ENCODE data around the gene PTPRT.
A peak's percentile ranks its signal among the peaks of the same experiment; 100 is the strongest.
"Not testable (repeated sequence)": the region's sequence is repeated elsewhere in the genome, so short reads cannot be mapped to it uniquely, and the experiment has no call there.

Gene PTPRT

DNA sequence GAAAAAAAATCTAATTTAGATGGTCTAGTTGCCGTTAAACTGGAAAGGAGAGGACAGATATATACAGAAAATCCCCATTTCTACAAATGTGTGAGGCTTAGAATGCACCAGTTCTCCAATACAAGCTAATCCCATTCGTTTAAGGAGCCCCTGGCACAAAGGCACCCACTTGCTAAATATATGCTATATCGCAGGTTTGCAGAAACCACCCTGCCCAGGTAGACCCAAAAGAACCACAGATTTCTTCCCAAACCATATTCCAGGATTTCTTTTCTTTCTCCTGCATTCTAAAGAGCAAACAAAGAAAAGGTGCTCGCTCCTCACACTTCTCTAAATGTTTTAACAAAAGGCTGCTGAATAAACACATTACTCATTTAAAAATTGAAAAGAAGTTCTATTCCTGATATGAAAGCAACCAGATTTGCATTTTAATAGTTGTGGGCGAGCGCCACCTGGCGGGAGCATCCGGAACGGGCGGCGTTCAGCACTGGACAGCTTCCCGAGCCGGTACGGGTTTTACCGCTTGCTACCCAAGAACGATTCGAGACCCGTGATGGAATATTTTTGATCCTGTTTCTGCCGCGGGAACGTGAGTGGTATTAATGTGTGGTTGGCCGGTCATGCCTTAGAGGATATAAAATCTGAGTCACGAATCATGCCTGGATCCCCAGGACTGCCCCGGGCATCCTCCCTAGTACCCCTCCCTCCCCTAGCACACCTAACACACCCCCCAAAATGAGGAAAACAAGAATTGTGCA, 2.1 kb downstream of the PTPRT start:
- DNase-seq (ENCODE audit: low read depth in 1 of 2, low spot score in 1 of 2), result peak in 1 of 2 donors; percentile 30

DNA sequence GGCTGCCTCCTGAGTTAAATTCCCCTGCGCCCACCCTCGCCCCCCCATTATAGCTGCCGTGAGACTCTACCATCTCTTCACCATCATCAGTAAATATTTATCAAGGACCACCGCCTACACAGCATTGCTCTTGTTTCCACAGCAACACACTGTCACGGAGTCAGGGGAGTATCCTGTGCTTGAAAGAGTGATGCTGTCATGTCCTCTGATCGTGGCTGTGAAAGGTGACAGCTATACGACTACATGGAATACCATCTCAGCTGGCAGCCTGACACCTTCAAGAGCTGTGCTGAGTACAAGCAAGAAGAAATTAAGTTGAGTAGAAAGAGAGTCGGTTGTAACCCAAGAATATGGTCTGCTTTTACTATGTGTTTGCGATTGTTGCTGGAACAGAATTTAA, 3.4 kb downstream of the PTPRT start:
- DNase-seq (ENCODE audit: low read depth in 1 of 2, low spot score in 1 of 2), result no peak

DNA sequence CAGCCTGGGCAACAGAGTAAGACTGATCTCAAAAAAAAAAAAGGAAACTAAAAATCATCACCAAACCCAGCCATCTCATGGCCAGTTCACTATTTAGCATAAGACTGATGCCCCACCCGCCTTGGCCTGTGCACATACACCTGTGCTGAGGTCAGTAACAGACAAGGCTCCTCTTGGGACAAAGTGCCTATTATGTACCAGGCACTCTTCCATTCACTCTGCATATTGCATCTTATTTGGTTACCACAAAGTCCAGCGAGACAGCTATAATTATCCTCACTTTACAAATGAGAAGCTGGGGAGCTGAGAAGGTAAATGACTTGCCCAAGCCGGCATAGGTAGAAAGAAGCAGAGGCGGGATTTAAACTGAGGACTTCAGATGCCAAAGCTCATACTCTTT, 3.8 kb downstream of the PTPRT start:
- DNase-seq (ENCODE audit: low read depth in 1 of 2, low spot score in 1 of 2), result no peak

DNA sequence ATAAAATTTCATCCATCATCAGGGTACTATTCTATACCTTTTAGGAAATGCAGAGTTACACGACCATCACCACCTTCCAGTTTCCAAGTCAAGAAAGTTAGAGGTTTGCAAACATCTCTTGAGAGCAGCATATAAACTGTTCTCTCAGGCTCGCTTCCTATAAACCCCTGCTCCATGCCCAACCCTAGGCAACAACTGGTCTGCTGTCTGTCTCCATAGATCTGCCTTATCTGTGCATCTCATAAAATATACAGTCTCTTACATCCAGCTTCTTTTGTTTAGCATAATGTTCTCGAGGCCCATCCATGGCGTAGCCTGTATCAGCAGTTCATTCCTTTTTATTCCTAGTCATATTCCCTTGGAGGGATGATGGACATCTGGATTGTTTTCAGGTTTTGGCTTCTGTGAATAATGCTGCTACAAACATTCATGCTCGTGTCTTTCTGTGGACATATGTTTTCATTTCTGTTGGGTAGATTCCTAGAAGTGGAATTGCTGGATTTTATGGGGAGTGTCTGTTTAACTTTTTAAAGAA, 6.1 kb downstream of the PTPRT start:
- DNase-seq (ENCODE audit: low read depth in 1 of 2, low spot score in 1 of 2), result no peak

DNA sequence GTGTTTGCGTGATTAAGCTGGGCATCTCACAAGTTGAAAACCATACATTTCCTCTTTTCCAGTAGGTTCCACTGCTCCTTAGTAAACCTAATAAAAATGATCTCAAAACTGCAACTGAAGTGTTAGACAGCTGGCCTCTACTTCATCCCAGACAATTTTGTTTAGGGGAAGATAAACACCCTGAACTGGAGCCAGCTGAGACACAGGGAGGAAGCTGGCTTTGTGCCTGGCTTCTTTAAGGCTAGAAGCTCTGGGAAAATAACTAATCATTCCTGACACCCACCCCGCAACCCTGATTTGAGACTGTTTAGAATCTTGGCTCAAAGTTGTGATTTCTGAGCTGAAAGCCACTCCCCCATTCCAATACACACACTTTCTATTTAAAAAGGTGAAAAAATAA, 11.6 kb downstream of the PTPRT start:
- no peak for DNase-seq (ENCODE audit: low read depth in 1 of 2, low spot score in 1 of 2)

GRCh38 chr20:43176726-43177125, 13.0 kb downstream of the PTPRT start:
- DNase-seq (ENCODE audit: low read depth in 1 of 2, low spot score in 1 of 2), result no peak

DNA sequence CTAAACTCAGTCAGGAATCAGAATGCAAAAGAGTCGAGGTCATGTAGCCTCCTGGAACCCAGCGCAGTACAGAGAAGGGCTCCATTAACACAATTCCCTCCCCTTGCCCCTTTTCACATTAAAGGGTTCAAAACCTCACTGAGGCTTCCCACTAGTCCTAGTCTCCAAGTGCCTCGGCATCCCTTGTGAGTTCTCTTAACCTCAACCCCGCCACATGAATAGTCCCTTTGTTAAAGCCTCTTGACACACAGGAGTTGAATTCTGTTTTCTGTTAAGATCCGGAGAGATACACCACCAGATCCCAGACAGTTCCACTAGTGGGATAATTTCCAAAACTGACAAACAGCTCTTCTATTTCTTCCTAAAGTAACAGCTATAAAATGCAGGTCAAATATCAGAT, 17.8 kb downstream of the PTPRT start:
- DNase-seq (ENCODE audit: low read depth in 1 of 2, low spot score in 1 of 2), result no peak

DNA sequence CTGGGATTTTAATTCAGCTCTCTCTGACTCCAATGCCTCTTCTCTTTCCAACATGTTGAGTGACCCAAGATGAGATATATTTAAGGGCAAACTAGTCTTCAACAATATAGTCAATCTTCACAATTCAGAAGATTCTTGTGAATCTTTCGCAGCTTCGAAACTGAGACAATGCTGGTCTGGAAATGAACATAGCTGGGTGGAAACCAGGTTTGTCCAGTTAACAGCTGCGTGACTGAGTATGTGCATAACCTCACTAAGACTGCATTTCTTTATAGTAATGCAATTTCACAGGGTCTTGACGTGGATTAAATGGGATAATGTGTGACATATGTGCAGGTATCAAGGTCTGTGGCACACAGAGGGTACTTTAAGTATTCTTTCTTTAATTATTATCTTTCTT, 18.9 kb downstream of the PTPRT start:
- DNase-seq (ENCODE audit: low read depth in 1 of 2, low spot score in 1 of 2), result no peak

- no peak for DNase-seq (ENCODE audit: low read depth in 1 of 2, low spot score in 1 of 2)
These were observed 22.1 kb downstream of the PTPRT start for GRCh38 chr20:43167615-43168014.

GRCh38 chr20:43167021-43167420, 22.7 kb downstream of the PTPRT start:
- DNase-seq (ENCODE audit: low read depth in 1 of 2, low spot score in 1 of 2), result no peak

DNA sequence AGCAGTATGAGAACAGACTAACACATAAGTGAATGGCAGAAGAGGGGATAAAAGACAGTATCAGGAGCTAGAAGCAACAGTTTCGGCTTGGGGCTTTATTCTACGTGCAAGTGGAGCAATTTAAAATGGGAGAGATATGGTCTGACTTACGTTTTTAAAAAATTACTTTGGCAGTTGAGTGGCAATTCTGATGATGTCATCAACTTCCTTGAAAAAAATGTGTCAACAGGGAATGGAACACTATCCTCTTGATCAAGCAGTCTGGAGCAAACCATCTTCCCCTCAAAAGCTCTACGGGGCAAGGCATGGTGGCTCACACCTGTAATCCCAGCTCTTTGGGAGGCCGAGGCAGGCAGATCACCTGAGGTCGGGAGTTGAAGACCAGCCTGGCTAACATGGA, 24.1 kb downstream of the PTPRT start:
- no peak for DNase-seq (ENCODE audit: low read depth in 1 of 2, low spot score in 1 of 2)

DNA sequence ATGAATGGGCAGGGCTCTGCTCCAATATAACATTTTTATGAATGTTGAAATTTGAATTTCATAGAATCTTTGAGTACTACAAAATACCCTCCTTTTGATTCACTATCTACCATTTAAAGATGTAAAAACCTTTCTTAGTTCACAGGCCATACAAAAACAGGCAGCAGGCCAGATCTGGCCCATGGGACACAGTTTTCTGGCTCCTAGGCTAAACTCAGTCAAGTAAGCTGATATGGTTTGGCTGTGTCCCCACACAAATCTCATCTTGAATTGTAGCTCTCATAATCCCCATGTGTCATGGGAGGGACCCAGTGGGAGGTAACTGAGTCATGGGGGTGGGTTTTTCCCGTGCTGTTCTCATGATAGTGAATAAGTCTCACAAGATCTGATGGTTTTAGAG, 25.0 kb downstream of the PTPRT start:
- not testable (repeated sequence) for DNase-seq (ENCODE audit: low read depth in 1 of 2, low spot score in 1 of 2)

- DNase-seq (ENCODE audit: low read depth in 1 of 2, low spot score in 1 of 2), result no peak
These were observed 28.0 kb downstream of the PTPRT start for GRCh38 chr20:43161716-43162115.

DNA sequence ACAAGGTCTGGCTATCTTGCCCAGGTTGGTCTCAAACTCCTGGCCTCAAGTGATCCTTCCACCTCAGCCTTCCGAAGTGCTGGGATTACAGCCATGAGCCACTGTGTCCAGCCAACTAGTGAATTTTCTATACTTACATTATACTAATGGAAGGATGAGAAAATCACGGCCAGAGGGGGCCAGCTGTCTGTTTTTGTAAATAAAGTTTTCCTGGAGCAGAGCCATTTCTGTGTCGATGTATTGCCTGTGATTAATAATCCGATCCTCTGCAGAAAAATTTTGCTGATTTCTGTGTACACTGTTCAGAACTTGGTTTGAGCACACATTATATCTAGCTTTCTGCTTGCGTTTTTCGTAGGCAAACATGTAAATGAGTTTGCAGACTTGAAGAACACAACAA, 28.8 kb downstream of the PTPRT start:
- DNase-seq (ENCODE audit: low read depth in 1 of 2, low spot score in 1 of 2), result no peak

DNA sequence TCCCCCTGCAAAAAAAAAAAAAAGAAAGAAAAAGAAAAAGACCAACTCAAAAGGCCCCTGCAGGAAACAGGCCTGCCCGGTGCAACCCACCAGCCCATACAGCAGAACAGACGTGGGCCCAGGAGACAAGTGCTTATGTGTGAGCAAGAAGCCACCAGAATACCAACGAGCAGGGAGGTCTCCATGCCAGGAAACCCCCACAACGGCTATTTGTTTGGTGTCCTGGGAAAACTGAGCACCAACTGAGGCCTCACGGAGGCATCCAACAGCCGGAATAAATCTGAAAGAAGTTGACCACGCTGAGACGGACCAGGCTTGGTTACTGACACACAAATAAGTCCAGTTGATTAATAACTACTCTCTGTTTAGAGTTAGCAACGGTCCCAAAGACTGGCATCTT, 29.7 kb downstream of the PTPRT start:
- no peak for DNase-seq (ENCODE audit: low read depth in 1 of 2, low spot score in 1 of 2)

DNA sequence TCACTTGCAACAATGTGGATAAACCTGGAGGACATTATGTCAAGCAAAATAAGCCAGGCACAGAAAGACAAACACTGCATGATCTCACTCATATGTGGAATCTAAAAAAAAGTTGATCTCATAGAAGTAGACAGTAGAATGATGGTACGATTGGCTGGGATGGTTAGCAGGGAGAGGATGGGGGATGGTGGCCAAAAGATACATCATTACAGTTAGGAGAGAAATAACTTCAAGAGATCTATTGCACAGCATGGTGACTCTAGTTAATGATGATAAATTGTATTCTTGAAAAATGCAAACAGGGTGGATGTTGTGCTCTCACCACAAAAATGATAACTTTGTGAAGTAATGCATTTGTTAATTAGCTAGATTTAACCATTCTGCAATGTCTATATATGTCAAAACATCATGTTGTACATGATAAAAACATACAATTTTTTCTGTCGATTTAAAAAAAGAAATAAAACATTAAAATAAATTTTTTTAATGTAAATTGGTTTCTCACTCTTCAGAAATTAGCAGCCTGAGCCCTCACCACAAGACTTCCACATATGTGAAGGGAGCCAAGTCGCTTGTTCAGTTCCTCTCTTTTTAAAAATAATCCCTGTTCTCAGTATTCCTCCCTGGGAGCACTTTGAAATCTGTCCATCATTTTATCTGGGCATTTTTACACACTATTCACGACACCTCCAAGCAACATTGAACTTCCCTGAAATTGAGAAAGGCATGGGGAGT, 34.2 kb downstream of the PTPRT start:
- no peak for DNase-seq (ENCODE audit: low read depth in 1 of 2, low spot score in 1 of 2)

DNA sequence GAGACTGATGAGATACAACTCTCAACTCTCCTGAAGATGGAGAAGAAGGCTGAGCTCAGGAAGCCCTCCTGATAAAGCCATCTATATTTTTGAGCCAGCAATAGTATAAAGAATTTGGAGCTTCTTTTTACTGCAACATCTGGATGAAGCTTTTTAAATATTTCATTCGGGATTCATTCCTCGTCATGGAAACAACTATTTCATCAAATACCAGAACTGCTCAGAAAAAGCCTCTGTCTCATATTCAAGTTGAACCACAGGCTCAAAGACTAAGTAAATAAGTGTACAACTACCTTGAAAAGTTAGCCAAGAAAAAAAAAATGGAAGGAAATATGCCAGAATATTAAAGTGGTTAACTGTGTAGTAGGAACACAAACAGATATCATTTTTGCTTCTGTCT, 37.8 kb downstream of the PTPRT start:
- DNase-seq (ENCODE audit: low read depth in 1 of 2, low spot score in 1 of 2), result no peak

DNA sequence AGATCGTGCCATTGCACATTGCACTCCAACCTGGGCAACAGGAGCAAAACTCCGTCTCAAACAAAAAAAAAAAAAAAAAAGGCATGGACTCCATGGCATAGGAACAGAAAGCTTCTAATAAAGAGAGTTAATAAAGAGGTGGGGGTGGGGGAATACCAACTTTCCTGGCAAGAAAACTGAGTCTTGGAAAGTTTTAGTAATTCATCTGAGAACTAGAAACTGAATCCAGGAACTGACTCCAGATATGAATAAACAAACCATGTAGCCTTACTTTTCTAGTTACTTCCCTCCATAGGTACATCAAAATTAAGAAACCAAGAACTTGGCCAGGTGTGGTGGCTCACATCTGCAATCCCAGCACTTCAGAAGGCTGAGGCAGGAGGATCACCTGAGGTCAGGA, 38.5 kb downstream of the PTPRT start:
- DNase-seq (ENCODE audit: low read depth in 1 of 2, low spot score in 1 of 2), result no peak

- no peak for DNase-seq (ENCODE audit: low read depth in 1 of 2, low spot score in 1 of 2)
These were observed 49.0 kb downstream of the PTPRT start for GRCh38 chr20:43140726-43141125.

- DNase-seq (ENCODE audit: low read depth in 1 of 2, low spot score in 1 of 2), result no peak
These were observed 51.5 kb downstream of the PTPRT start for GRCh38 chr20:43138061-43138770.

DNA sequence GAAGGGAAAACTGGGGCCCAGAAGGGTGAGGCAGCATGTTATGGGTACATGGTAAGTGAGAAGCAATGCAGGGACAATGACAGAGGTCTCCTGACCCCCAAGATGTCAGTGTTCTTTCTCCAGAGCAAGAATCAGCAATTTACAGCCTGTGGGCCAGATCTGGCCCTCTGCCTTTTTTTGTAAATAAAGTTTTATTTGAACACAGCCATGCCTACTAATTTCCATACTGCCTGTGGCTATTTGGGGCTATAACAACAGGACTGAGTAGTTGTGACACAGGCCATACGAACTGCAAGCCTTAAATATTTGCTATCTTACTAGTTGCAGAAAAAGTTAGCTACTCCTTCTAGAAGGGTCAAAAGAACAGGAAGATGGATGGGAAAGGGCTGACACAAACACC, 52.5 kb downstream of the PTPRT start:
- DNase-seq (ENCODE audit: low read depth in 1 of 2, low spot score in 1 of 2), result no peak

DNA sequence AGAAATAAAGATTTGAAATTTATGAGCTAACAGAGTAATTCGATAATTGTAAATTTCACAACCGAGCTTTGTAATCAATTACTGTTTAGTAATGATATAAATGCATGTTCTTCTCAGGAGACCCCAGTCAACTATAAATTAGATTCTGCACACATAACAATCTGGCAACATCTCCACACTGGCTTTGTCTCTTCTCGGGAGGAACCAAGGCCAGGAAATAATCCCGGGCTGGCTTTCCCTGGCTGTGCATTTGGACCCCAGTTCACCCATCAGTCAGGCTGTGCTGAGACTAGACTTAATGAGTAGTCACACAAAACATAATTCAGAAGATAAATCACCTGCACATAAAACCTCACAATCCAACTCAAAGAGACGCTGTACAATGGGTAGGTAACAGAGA, 65.5 kb downstream of the PTPRT start:
- no peak for DNase-seq (ENCODE audit: low read depth in 1 of 2, low spot score in 1 of 2)
